Neural progenitor cell (in vitro differentiated cells): ENCODE measurements around the gene TSPAN19.
A peak's percentile ranks its signal among the peaks of the same experiment; 100 is the strongest.

ENCODE experiments used
- EZH2 ChIP-seq: fragments of 200-600 bp; sonication (generic); IDR thresholded peaks from 2 replicates; pipeline ENCODE4 v1.6.1; 2017; ENCODE audit warnings: antibody characterized with exemption, mild to moderate bottlenecking, moderate library complexity
- EZH2phosphoT487 ChIP-seq: fragments of 200-600 bp; sonication (generic); IDR thresholded peaks from 2 replicates; pipeline ENCODE4 v1.6.1; 2017; ENCODE audit warnings: antibody characterized with exemption
- TF ChIP-seq, protein P1 (sequence below): fragments of 200-600 bp; sonication (generic); IDR thresholded peaks from 2 replicates; pipeline ENCODE4 v1.5.1; 2017; ENCODE audit warnings: antibody characterized with exemption, mild to moderate bottlenecking

DNA sequence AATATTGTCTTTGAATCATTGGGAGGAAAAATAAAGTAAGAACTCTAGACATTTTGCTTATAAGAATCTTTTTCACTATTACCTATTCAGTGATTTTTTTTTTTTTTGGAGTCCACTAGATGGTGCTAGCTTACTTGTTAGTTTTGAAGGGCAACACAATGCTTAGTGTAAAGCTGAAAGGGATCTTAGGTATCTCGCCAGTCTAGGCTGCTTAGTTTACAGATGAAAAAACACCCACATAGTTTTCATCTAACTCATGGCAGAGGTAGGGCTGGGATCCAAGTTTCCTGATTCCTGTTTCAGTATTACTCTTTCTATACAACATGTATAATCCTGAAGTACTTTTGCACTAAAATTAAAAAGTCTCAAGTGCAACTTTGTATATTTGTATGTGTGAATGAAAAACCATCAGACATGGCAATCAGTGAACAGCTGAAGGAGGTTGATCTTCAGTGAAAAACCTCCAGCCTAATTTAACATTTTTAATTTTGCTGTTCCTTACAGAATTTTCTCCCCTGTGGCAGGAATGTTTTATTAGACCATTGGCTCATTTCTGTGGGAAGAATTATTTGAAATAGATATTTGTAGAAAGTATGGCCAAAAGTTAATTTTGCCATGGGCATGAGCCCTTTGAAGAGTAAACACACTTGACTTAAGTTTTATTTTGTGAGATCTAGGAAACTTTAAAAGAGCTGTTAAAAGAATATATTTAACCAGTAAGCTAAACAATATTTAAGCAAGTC is 40.8 kb upstream of the TSPAN19 start:
- TF ChIP-seq, protein P1, sequence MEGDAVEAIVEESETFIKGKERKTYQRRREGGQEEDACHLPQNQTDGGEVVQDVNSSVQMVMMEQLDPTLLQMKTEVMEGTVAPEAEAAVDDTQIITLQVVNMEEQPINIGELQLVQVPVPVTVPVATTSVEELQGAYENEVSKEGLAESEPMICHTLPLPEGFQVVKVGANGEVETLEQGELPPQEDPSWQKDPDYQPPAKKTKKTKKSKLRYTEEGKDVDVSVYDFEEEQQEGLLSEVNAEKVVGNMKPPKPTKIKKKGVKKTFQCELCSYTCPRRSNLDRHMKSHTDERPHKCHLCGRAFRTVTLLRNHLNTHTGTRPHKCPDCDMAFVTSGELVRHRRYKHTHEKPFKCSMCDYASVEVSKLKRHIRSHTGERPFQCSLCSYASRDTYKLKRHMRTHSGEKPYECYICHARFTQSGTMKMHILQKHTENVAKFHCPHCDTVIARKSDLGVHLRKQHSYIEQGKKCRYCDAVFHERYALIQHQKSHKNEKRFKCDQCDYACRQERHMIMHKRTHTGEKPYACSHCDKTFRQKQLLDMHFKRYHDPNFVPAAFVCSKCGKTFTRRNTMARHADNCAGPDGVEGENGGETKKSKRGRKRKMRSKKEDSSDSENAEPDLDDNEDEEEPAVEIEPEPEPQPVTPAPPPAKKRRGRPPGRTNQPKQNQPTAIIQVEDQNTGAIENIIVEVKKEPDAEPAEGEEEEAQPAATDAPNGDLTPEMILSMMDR: peak; percentile 70
- no peak for TF ChIP-seq EZH2
- TF ChIP-seq EZH2phosphoT487: no peak
